Neural cell (in vitro differentiated cells): ENCODE data around the gene MAGI1. TPM values are rescaled to one million over a fixed set of nuclear protein-coding genes. Genes with fewer than 3 reads are reported as not detected.

ENCODE experiments used
- H2AFZ ChIP-seq: fragments of 200-600, 300-800 bp; sonication (generic), shearing (Covaris generic); 2 replicates; pipeline ENCODE4 v1.6.0; 2014; ENCODE audit warnings: low read depth, mild to moderate bottlenecking, antibody characterized with exemption, low read length, moderate library complexity
- H3F3A ChIP-seq: fragments of 200-600 bp; shearing (Covaris generic); 2 replicates; pipeline ENCODE4 v1.6.1; 2016; ENCODE audit warnings: mild to moderate bottlenecking, moderate library complexity, mixed read lengths, antibody characterized with exemption, low read length; ENCODE audit not compliant: insufficient read depth, poor library complexity, severe bottlenecking
- H3K27ac ChIP-seq: fragments of 200-600, 300-800 bp; sonication (generic), shearing (Covaris generic); 2 replicates; pipeline ENCODE4 v1.5.1; 2014; ENCODE audit warnings: mild to moderate bottlenecking, low read length, moderate library complexity
- H3K27me3 ChIP-seq: fragments of 300-800, 200-600 bp; sonication (generic), shearing (Covaris generic); 2 replicates; pipeline ENCODE4 v1.6.0; 2014; ENCODE audit warnings: mild to moderate bottlenecking, low read depth, low read length, moderate library complexity; ENCODE audit not compliant: insufficient read depth
- H3K36me3 ChIP-seq: fragments of 300-800, 200-600 bp; sonication (generic), shearing (Covaris generic); 2 replicates; pipeline ENCODE4 v1.5.1; 2014; ENCODE audit warnings: mild to moderate bottlenecking, antibody characterized with exemption, low read length, moderate library complexity; ENCODE audit not compliant: insufficient read depth
- H3K4me2 ChIP-seq: fragments of 300-800, 200-600 bp; sonication (generic), shearing (Covaris generic); 2 replicates; pipeline ENCODE4 v1.6.0; 2014; ENCODE audit warnings: mild to moderate bottlenecking, low read length
- H3K4me3 ChIP-seq: fragments of 300-800, 200-600 bp; sonication (generic), shearing (Covaris generic); 2 replicates; pipeline ENCODE4 v1.5.1; 2014; ENCODE audit warnings: mild to moderate bottlenecking, low read length, moderate library complexity
- H3K79me2 ChIP-seq: fragments of 200-600 bp; shearing (Covaris generic); replicated peaks from 2 replicates; pipeline ENCODE4 v1.6.0; 2014; ENCODE audit warnings: mild to moderate bottlenecking, low read length, moderate library complexity; ENCODE audit not compliant: insufficient read depth
- H3K9ac ChIP-seq: fragments of 300-800, 200-600 bp; sonication (generic), shearing (Covaris generic); 2 replicates; pipeline ENCODE4 v1.6.1; 2016; ENCODE audit warnings: mild to moderate bottlenecking, low read length, mixed read lengths
- H3K9me2 ChIP-seq: fragments of 200-600 bp; shearing (Covaris generic); 2 replicates; pipeline ENCODE4 v1.6.1; 2016; ENCODE audit warnings: mild to moderate bottlenecking, low read length, mixed read lengths; ENCODE audit not compliant: insufficient read depth
- H3K9me3 ChIP-seq: fragments of 200-600, 300-800 bp; sonication (generic), shearing (Covaris generic); 2 replicates; pipeline ENCODE4 v1.6.1; 2016; ENCODE audit warnings: mild to moderate bottlenecking, mixed run types, low read length, moderate library complexity, mixed read lengths
- H4K20me1 ChIP-seq: fragments of 200-600 bp; shearing (Covaris generic); 2 replicates; pipeline ENCODE4 v1.6.1; 2016; ENCODE audit warnings: mild to moderate bottlenecking, mixed run types; ENCODE audit not compliant: insufficient read depth
- EP300 ChIP-seq: fragments of 450-650 bp; conservative IDR thresholded peaks from 2 replicates; pipeline ENCODE4 v1.6.1; 2014; ENCODE audit warnings: antibody characterized with exemption, mild to moderate bottlenecking, moderate library complexity; ENCODE audit not compliant: poor library complexity, severe bottlenecking
- EZH2 ChIP-seq: fragments of 200-600, 300-800 bp; shearing (Covaris generic), sonication (generic); IDR thresholded peaks from 2 replicates; pipeline ENCODE4 v1.6.1; 2014; ENCODE audit warnings: antibody characterized with exemption, low read length, borderline replicate concordance, mild to moderate bottlenecking; ENCODE audit not compliant: insufficient read depth, poor library complexity, severe bottlenecking
- MXI1 ChIP-seq: fragments of 450-650 bp; conservative IDR thresholded peaks from 2 replicates; pipeline ENCODE4 v1.6.1; 2014; ENCODE audit warnings: antibody characterized with exemption, mild to moderate bottlenecking; ENCODE audit not compliant: poor library complexity, severe bottlenecking
- POLR2AphosphoS5 ChIP-seq: IDR thresholded peaks from 2 replicates; pipeline ENCODE4 v1.6.1; 2012
- RAD21 ChIP-seq: fragments of 450-650 bp; conservative IDR thresholded peaks from 2 replicates; pipeline ENCODE4 v1.6.1; 2014; ENCODE audit warnings: antibody characterized with exemption, mild to moderate bottlenecking, moderate library complexity
- SMC3 ChIP-seq: fragments of 450-650 bp; conservative IDR thresholded peaks from 2 replicates; pipeline ENCODE4 v1.6.1; 2014; ENCODE audit warnings: antibody characterized with exemption, mild to moderate bottlenecking, moderate library complexity; ENCODE audit not compliant: poor library complexity
- TAF1 ChIP-seq: IDR thresholded peaks from 2 replicates; pipeline ENCODE4 v1.6.1; 2012; ENCODE audit warnings: low read depth
- polyA plus RNA-seq: library from polyadenylated mRNA; depleted of rRNA; stranded (reverse); fragments of >200 nt; gene quantifications from 2 replicates; pipeline ENCODE4 v1.2.3, GENCODE V29; 2014
- small RNA-seq, 3 experiments: library from RNA; depleted of rRNA; stranded (forward); fragments of <200 nt; gene quantifications; one replicate each; pipeline ENCODE3, GENCODE V24; 2012
- TF ChIP-seq, protein P1 (sequence below): IDR thresholded peaks from 2 replicates; pipeline ENCODE4 v1.6.1; 2012; ENCODE audit warnings: borderline replicate concordance
- TF ChIP-seq, protein P2 (sequence below): fragments of 450-650 bp; IDR thresholded peaks from 2 replicates; pipeline ENCODE4 v1.5.1; 2014; ENCODE audit warnings: antibody characterized with exemption, mild to moderate bottlenecking, moderate library complexity; ENCODE audit not compliant: poor library complexity, severe bottlenecking

MAGI1 gene
- polyA plus RNA-seq, 1 donor from 2014 or later = 44.7 TPM

DNA sequence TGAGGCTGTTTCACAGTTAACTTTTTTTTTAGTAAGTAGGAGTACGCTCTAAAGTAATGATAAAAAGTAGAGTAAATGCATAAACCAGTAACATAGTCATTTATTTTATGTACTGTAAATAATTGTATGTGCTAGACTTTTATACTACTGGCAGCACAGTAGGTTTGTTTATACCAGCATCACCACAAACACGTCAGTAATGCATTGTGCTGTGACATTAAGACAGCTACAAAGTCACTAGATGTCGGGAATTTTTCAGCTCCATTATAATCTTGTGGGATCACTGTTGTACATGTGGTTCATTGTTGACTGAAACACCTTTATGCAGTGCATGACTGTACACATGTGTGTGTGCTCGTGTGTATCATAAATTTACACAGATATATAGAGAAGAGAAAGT is 732.9 kb downstream of the MAGI1 start:
- Histone ChIP-seq H3K4me3 (no peak overlapping the region), H3K9me3 (no peaks in the 10 kb centered on the region), H3K36me3 (no peaks in the 10 kb centered on the region), H3K27me3 (no peaks in the 10 kb centered on the region), H3K79me2 (no peaks in the 10 kb centered on the region), H3K9me2 (no peaks in the 10 kb centered on the region), H3K4me2 (no peak overlapping the region), H2AFZ (no peak overlapping the region), H3K27ac (no peak overlapping the region), H4K20me1 (no peaks in the 10 kb centered on the region), H3K9ac (no peak overlapping the region), H3F3A (no peaks in the 10 kb centered on the region)
- no peak for TF ChIP-seq TAF1
- TF ChIP-seq, protein P1, sequence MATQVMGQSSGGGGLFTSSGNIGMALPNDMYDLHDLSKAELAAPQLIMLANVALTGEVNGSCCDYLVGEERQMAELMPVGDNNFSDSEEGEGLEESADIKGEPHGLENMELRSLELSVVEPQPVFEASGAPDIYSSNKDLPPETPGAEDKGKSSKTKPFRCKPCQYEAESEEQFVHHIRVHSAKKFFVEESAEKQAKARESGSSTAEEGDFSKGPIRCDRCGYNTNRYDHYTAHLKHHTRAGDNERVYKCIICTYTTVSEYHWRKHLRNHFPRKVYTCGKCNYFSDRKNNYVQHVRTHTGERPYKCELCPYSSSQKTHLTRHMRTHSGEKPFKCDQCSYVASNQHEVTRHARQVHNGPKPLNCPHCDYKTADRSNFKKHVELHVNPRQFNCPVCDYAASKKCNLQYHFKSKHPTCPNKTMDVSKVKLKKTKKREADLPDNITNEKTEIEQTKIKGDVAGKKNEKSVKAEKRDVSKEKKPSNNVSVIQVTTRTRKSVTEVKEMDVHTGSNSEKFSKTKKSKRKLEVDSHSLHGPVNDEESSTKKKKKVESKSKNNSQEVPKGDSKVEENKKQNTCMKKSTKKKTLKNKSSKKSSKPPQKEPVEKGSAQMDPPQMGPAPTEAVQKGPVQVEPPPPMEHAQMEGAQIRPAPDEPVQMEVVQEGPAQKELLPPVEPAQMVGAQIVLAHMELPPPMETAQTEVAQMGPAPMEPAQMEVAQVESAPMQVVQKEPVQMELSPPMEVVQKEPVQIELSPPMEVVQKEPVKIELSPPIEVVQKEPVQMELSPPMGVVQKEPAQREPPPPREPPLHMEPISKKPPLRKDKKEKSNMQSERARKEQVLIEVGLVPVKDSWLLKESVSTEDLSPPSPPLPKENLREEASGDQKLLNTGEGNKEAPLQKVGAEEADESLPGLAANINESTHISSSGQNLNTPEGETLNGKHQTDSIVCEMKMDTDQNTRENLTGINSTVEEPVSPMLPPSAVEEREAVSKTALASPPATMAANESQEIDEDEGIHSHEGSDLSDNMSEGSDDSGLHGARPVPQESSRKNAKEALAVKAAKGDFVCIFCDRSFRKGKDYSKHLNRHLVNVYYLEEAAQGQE = no peak
- TF ChIP-seq, protein P2, sequence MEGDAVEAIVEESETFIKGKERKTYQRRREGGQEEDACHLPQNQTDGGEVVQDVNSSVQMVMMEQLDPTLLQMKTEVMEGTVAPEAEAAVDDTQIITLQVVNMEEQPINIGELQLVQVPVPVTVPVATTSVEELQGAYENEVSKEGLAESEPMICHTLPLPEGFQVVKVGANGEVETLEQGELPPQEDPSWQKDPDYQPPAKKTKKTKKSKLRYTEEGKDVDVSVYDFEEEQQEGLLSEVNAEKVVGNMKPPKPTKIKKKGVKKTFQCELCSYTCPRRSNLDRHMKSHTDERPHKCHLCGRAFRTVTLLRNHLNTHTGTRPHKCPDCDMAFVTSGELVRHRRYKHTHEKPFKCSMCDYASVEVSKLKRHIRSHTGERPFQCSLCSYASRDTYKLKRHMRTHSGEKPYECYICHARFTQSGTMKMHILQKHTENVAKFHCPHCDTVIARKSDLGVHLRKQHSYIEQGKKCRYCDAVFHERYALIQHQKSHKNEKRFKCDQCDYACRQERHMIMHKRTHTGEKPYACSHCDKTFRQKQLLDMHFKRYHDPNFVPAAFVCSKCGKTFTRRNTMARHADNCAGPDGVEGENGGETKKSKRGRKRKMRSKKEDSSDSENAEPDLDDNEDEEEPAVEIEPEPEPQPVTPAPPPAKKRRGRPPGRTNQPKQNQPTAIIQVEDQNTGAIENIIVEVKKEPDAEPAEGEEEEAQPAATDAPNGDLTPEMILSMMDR = no peak
- peak; percentile 26 for TF ChIP-seq EP300
- TF ChIP-seq SMC3 = no peak
- peak; percentile 32 for TF ChIP-seq POLR2AphosphoS5
- no peak for TF ChIP-seq EZH2
- no peak for TF ChIP-seq MXI1
- no peak for TF ChIP-seq RAD21

Small RNA genes lying within 50 kb of the gene (small RNA-seq; reads per million reads assigned to genes)
- gene RF00019 = 0 to 1.2 (median 0) reads per million in 3 experiments

Other genes starting within 250 kb of the MAGI1 start
- 21.0 and 30.7 TPM in 2 replicates for gene SLC25A26, start 182.1 kb upstream of the MAGI1 start, polyA plus RNA-seq